ENCODE data around the gene TOM1L2.

Gene TOM1L2

DNA sequence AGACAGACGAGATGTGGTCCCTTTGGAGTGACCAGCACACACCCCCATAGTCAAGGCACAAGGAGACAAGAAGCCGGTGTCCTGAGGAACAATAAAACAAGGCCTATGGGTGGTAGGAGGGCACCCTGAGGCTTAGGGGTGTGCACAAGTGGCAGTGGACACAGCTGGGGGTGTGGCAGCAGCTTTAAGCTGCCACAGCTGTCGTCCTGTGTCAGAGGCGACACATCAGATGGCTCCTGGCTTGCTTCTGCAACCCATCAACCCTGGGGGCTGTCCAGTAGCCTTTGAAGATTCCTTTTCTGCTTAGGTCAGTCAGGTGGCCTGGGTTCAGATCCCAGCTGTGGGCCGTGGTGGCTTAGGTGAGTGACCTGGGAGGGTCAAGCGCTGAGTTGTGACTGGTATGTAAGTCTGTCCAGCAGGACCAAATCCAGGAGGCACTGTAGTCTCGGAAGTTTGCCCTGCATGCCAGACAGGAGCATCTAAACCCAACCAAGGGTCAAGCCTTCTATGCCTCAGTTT is 16.3 kb upstream of the TOM1L2 start:
- Histone ChIP-seq H3K36me3 (ENCODE audit: control insufficient read depth, low read length) (no peaks in the 10 kb centered on the region), H3K9me3 (ENCODE audit: control insufficient read depth, insufficient read depth, low read length) (no peaks in the 10 kb centered on the region), H3K4me1 (ENCODE audit: control insufficient read depth, low read length) (no peaks in the 10 kb centered on the region), H3K79me2 (ENCODE audit: control insufficient read depth, low read length) (no peaks in the 10 kb centered on the region), H3K9me2 (replicated peaks; ENCODE audit: control insufficient read depth, low read length) (no peaks in the 10 kb centered on the region), H4K20me1 (ENCODE audit: control insufficient read depth, insufficient read depth, low read depth, low read length) (no peaks in the 10 kb centered on the region), H3K4me2 (ENCODE audit: low read length) (no peak overlapping the region), H3K27me3 (ENCODE audit: control insufficient read depth, low read length) (no peaks in the 10 kb centered on the region), H3F3A (ENCODE audit: control insufficient read depth, insufficient read depth) (no peaks in the 10 kb centered on the region), H3K4me3 (ENCODE audit: low read length) (no peak overlapping the region), H3K27ac (ENCODE audit: low read depth, low read length) (no peak overlapping the region)
- TF ChIP-seq EZH2phosphoT487 (IDR thresholded peaks at IDR 0.05; ENCODE audit: borderline replicate concordance, low read length), result no peak
- no peak for TF ChIP-seq CTCF (IDR thresholded peaks at IDR 0.05; ENCODE audit: low read depth, low read length, poor library complexity, severe bottlenecking)

GRCh38 chr17:17987901-17988300 is 15.7 kb upstream of the TOM1L2 start:
- Histone ChIP-seq H4K20me1 (ENCODE audit: control insufficient read depth, insufficient read depth, low read depth, low read length) (no peaks in the 10 kb centered on the region), H3K79me2 (ENCODE audit: control insufficient read depth, low read length) (no peaks in the 10 kb centered on the region), H3K4me2 (ENCODE audit: low read length) (no peak overlapping the region), H3K27me3 (ENCODE audit: control insufficient read depth, low read length) (no peaks in the 10 kb centered on the region), H3K27ac (ENCODE audit: low read depth, low read length) (no peak overlapping the region), H3K36me3 (ENCODE audit: control insufficient read depth, low read length) (no peaks in the 10 kb centered on the region), H3K4me3 (ENCODE audit: low read length) (no peak overlapping the region), H3K4me1 (ENCODE audit: control insufficient read depth, low read length) (no peaks in the 10 kb centered on the region), H3K9me2 (replicated peaks; ENCODE audit: control insufficient read depth, low read length) (no peaks in the 10 kb centered on the region), H3F3A (ENCODE audit: control insufficient read depth, insufficient read depth) (no peaks in the 10 kb centered on the region), H3K9me3 (ENCODE audit: control insufficient read depth, insufficient read depth, low read length) (no peaks in the 10 kb centered on the region)
- TF ChIP-seq CTCF (IDR thresholded peaks at IDR 0.05; ENCODE audit: low read depth, low read length, poor library complexity, severe bottlenecking) (no peak), EZH2phosphoT487 (IDR thresholded peaks at IDR 0.05; ENCODE audit: borderline replicate concordance, low read length) (no peak)

GRCh38 chr17:17987187-17987896 is 15.1 kb upstream of the TOM1L2 start:
- no peaks in the 10 kb centered on the region for H3K9me3 ChIP-seq (ENCODE audit: control insufficient read depth, insufficient read depth, low read length)
- H3K36me3 ChIP-seq (ENCODE audit: control insufficient read depth, low read length), result no peaks in the 10 kb centered on the region
- H3K27ac ChIP-seq (ENCODE audit: low read depth, low read length), result no peak overlapping the region
- no peaks in the 10 kb centered on the region for H3K4me1 ChIP-seq (ENCODE audit: control insufficient read depth, low read length)
- no peaks in the 10 kb centered on the region for H3K27me3 ChIP-seq (ENCODE audit: control insufficient read depth, low read length)
- H3K4me2 ChIP-seq (ENCODE audit: low read length), result no peak overlapping the region
- no peaks in the 10 kb centered on the region for H4K20me1 ChIP-seq (ENCODE audit: control insufficient read depth, insufficient read depth, low read depth, low read length)
- H3F3A ChIP-seq (ENCODE audit: control insufficient read depth, insufficient read depth), result no peaks in the 10 kb centered on the region
- no peaks in the 10 kb centered on the region for H3K9me2 ChIP-seq (replicated peaks; ENCODE audit: control insufficient read depth, low read length)
- H3K79me2 ChIP-seq (ENCODE audit: control insufficient read depth, low read length), result no peaks in the 10 kb centered on the region
- no peak overlapping the region for H3K4me3 ChIP-seq (ENCODE audit: low read length)
- no peak for TF ChIP-seq EZH2phosphoT487 (IDR thresholded peaks at IDR 0.05; ENCODE audit: borderline replicate concordance, low read length)
- TF ChIP-seq CTCF (IDR thresholded peaks at IDR 0.05; ENCODE audit: low read depth, low read length, poor library complexity, severe bottlenecking), result no peak
